WTC11 (cell line): Measurements from ENCODE around the gene PTPN1. TPM values are rescaled to one million over a fixed set of nuclear protein-coding genes. Genes with fewer than 3 reads are reported as not detected.

Experiments
- ATAC-seq: fragments of 200-7000 bp; cut with Tn5 transposase; 2 replicates; pipeline ENCODE4 v1.10.0; 2021; ENCODE audit warnings: mild to moderate bottlenecking, moderate library complexity
- CTCF ChIA-PET: fragments of 300-600 bp; sonication (Branson Sonifier 250); formaldehyde crosslinking; loops from one replicate; lab custom pipeline; 2021; ENCODE audit warnings: antibody characterized with exemption; lab: Charles Lee
- POLR2A ChIA-PET: fragments of 350-600 bp; sonication (Branson Sonifier 250); formaldehyde crosslinking; loops from one replicate; lab custom pipeline; 2021; ENCODE audit warnings: antibody characterized with exemption; lab: Charles Lee
- DNase-seq: peaks from one replicate; pipeline ENCODE4 v3.0.0; 2021; ENCODE audit warnings: low spot score
- H3K27ac Mint-ChIP-seq: 2 replicates; pipeline ENCODE4 v1.8.0; 2021; ENCODE audit warnings: mixed read lengths
- H3K27me3 Mint-ChIP-seq: 2 replicates; pipeline ENCODE4 v1.8.0; 2021; ENCODE audit warnings: low read depth, mild to moderate bottlenecking, moderate library complexity, mixed read lengths
- H3K36me3 Mint-ChIP-seq: 2 replicates; pipeline ENCODE4 v1.8.0; 2021; ENCODE audit warnings: mixed read lengths
- H3K4me1 Mint-ChIP-seq: 2 replicates; pipeline ENCODE4 v1.8.0; 2022; ENCODE audit warnings: mixed read lengths
- H3K4me3 Mint-ChIP-seq: 2 replicates; pipeline ENCODE4 v1.8.0; 2021; ENCODE audit warnings: mild to moderate bottlenecking, moderate library complexity, mixed read lengths
- H3K9me3 Mint-ChIP-seq: 2 replicates; pipeline ENCODE4 v1.8.0; 2021; ENCODE audit warnings: mixed read lengths
- CTCF ChIP-seq: fragments of 200-600 bp; IDR thresholded peaks from 2 replicates; pipeline ENCODE4 v1.8.0; 2022; ENCODE audit warnings: antibody characterized with exemption
- E2F5 ChIP-seq: sonication (generic); formaldehyde crosslinking; IDR thresholded peaks from 2 replicates; pipeline ENCODE4 v1.8.1; 2022; ENCODE audit warnings: mild to moderate bottlenecking, moderate library complexity, missing genetic modification reagents
- ESRRA ChIP-seq: sonication (generic); formaldehyde crosslinking; IDR thresholded peaks from 2 replicates; pipeline ENCODE4 v1.8.1; 2022; ENCODE audit warnings: mild to moderate bottlenecking, missing genetic modification reagents, borderline replicate concordance
- FOXJ3 ChIP-seq: sonication (generic); formaldehyde crosslinking; IDR thresholded peaks from 2 replicates; pipeline ENCODE4 v1.9.0; 2021; ENCODE audit warnings: missing genetic modification reagents, mild to moderate bottlenecking, borderline replicate concordance
- GRHL2 ChIP-seq: fragments of 250-450 bp; sonication (Bioruptor Pico); IDR thresholded peaks from 2 replicates; pipeline ENCODE4 v1.8.0; 2022; ENCODE audit warnings: mild to moderate bottlenecking, moderate library complexity; ENCODE audit not compliant: insufficient replicate concordance, severe bottlenecking
- HMGA2 ChIP-seq: fragments of 250-450 bp; sonication (Bioruptor Pico); IDR thresholded peaks from 2 replicates; pipeline ENCODE4 v1.4.0; 2021; ENCODE audit warnings: mild to moderate bottlenecking, moderate library complexity
- IRF2 ChIP-seq: sonication (generic); formaldehyde crosslinking; IDR thresholded peaks from 2 replicates; pipeline ENCODE4 v1.8.0; 2022; ENCODE audit warnings: low read depth, missing genetic modification reagents, borderline replicate concordance
- NFE2L1 ChIP-seq: sonication (generic); formaldehyde crosslinking; IDR thresholded peaks from 2 replicates; pipeline ENCODE4 v1.8.1; 2023; ENCODE audit warnings: missing genetic modification reagents
- PRRX2 ChIP-seq: fragments of 250-450 bp; sonication (Bioruptor Pico); IDR thresholded peaks from 2 replicates; pipeline ENCODE4 v1.8.0; 2021; ENCODE audit warnings: mild to moderate bottlenecking
- ZBTB21 ChIP-seq: sonication (generic); formaldehyde crosslinking; IDR thresholded peaks from 2 replicates; pipeline ENCODE4 v1.8.1; 2023; ENCODE audit warnings: mild to moderate bottlenecking, missing genetic modification reagents, borderline replicate concordance
- ZBTB43 ChIP-seq: sonication (generic); formaldehyde crosslinking; IDR thresholded peaks from 2 replicates; pipeline ENCODE4 v1.8.1; 2023; ENCODE audit warnings: mild to moderate bottlenecking, missing genetic modification reagents
- ZNF219 ChIP-seq: sonication (generic); formaldehyde crosslinking; IDR thresholded peaks from 2 replicates; pipeline ENCODE4 v1.8.0; 2023; ENCODE audit warnings: missing genetic modification reagents, mild to moderate bottlenecking, borderline replicate concordance
- ZNF423 ChIP-seq: fragments of 250-450 bp; sonication (Bioruptor Pico); IDR thresholded peaks from 2 replicates; pipeline ENCODE4 v2.1.2; 2022; ENCODE audit warnings: mild to moderate bottlenecking, moderate library complexity
- ZNF671 ChIP-seq: fragments of 250-450 bp; sonication (Bioruptor Pico); IDR thresholded peaks from 2 replicates; pipeline ENCODE4 v1.8.0; 2021; ENCODE audit warnings: mild to moderate bottlenecking
- total RNA-seq: library from RNA; stranded (reverse); gene quantifications from 3 replicates; pipeline ENCODE4 v1.2.3, GENCODE V29; 2021
- TF ChIP-seq, protein P1 (sequence below): sonication (generic); formaldehyde crosslinking; IDR thresholded peaks from 2 replicates; pipeline ENCODE4 v1.8.0; 2022; ENCODE audit warnings: mild to moderate bottlenecking, missing genetic modification reagents
- TF ChIP-seq, protein P2 (sequence below): fragments of 250-450 bp; sonication (Bioruptor Pico); IDR thresholded peaks from 2 replicates; pipeline ENCODE4 v1.8.0; 2021; ENCODE audit warnings: mild to moderate bottlenecking
- TF ChIP-seq, protein P3 (sequence below): sonication (generic); formaldehyde crosslinking; IDR thresholded peaks from 2 replicates; pipeline ENCODE4 v1.8.1; 2022; ENCODE audit warnings: low read depth, mild to moderate bottlenecking, moderate library complexity, missing genetic modification reagents, borderline replicate concordance
- TF ChIP-seq, protein P4 (sequence below): fragments of 250-450 bp; sonication (Bioruptor Pico); IDR thresholded peaks from 2 replicates; pipeline ENCODE4 v1.9.0; 2021; ENCODE audit warnings: mild to moderate bottlenecking

PTPN1 gene
- total RNA-seq, 1 experiment from 2014 or later = 29.4 TPM

- TF ChIP-seq ZBTB43 (CRISPR knock-in tag) = no peak
- TF ChIP-seq GRHL2 = no peak
- TF ChIP-seq FOXJ3 (CRISPR knock-in tag) = no peak
- TF ChIP-seq, protein P1, sequence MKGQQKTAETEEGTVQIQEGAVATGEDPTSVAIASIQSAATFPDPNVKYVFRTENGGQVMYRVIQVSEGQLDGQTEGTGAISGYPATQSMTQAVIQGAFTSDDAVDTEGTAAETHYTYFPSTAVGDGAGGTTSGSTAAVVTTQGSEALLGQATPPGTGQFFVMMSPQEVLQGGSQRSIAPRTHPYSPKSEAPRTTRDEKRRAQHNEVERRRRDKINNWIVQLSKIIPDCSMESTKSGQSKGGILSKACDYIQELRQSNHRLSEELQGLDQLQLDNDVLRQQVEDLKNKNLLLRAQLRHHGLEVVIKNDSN (CRISPR knock-in tag) = no peak
Measured at GRCh38 chr20:50569864-50570836, 60.0 kb downstream of the PTPN1 start (continued).

- no peak for ATAC-seq
- POLR2A ChIA-PET = no interaction called here
- no peaks in the 10 kb centered on the region; the same call in 1 of the 2 replicates for H3K4me1 Mint-ChIP-seq
- peaks cover 18% of the 10 kb centered on the region for H3K36me3 Mint-ChIP-seq
- TF ChIP-seq CTCF (no peak), NFE2L1 (no peak), IRF2 (CRISPR knock-in tag) (no peak)
- TF ChIP-seq, protein P2, sequence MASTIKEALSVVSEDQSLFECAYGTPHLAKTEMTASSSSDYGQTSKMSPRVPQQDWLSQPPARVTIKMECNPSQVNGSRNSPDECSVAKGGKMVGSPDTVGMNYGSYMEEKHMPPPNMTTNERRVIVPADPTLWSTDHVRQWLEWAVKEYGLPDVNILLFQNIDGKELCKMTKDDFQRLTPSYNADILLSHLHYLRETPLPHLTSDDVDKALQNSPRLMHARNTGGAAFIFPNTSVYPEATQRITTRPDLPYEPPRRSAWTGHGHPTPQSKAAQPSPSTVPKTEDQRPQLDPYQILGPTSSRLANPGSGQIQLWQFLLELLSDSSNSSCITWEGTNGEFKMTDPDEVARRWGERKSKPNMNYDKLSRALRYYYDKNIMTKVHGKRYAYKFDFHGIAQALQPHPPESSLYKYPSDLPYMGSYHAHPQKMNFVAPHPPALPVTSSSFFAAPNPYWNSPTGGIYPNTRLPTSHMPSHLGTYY (CRISPR knock-in tag) = no peak
- TF ChIP-seq, all 79 proteins: peak for 0
- Mint-ChIP-seq H3K9me3 (no peaks in the 10 kb centered on the region), H3K4me3 (no peak overlapping the region), H3K27ac (peak overlapping the region; percentile 41; the same call in 1 of the 2 replicates), H3K27me3 (no peaks in the 10 kb centered on the region)
- CTCF ChIA-PET = interaction anchor here (1.4 kb wide), 2 partner anchors 17 to 58 kb away, joined by 4 to 6 read pairs; no protein-coding TSS in a partner anchor
- no peak for DNase-seq
Measured at GRCh38 chr20:50571466-50571865, 61.3 kb downstream of the PTPN1 start.

DNA sequence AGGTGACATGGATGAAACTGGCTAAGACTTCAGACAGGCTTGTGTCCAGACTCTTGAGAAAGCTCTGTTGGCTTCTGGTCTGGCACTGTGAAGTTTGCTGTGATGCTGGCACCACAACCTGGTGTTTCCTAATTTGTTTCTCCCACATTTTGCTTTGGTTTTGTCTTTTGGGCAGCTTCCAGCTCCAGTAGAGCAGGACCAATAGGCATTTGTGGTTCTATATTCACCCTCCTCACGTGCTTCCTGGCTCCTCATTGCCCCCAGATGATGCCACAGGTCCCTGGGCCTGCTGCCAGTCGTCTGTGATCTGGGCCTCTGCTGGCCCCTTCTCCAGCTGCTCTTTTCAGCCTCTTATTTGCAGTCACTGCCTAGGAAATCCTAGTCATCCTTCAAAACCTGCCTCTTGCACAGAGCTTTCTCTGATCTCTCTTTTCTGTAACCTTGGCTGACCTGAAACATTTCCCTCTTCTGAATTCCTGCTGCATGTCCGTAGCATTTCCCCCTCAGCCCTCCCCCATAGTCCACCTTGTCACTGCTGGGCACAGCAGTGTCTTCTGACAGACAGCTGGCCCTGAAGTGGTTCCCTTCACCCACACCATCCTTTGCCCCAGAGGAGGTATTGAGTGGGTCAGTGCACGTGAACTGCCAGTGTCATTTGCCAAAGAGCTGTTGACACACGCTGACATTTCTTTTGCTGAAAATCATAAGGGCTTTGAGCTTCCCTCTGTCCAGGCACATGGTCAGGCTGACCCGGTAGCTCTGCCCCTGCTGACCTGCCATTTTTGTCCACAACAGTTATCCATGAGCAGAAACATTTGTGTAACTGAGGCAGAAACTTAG lies 63.0 kb downstream of the PTPN1 start:
- Mint-ChIP-seq H3K27me3 (no peaks in the 10 kb centered on the region), H3K4me3 (no peak overlapping the region), H3K4me1 (no peaks in the 10 kb centered on the region; the same call in 1 of the 2 replicates), H3K27ac (no peak overlapping the region)
- CTCF ChIA-PET = interaction anchor here (1.1 to 1.5 kb wide), 2 partner anchors 15 to 67 kb away, joined by 3 to 6 read pairs; no protein-coding TSS in a partner anchor
- no peak for DNase-seq
- POLR2A ChIA-PET = no interaction called here
- TF ChIP-seq PRRX2 (CRISPR knock-in tag) (no peak), E2F5 (CRISPR knock-in tag) (no peak), ZBTB21 (CRISPR knock-in tag) (no peak), ESRRA (CRISPR knock-in tag) (no peak), HMGA2 (CRISPR knock-in tag) (no peak), ZNF219 (CRISPR knock-in tag) (no peak), ZNF671 (CRISPR knock-in tag) (no peak), ZNF423 (CRISPR knock-in tag) (no peak)
- TF ChIP-seq, protein P3, sequence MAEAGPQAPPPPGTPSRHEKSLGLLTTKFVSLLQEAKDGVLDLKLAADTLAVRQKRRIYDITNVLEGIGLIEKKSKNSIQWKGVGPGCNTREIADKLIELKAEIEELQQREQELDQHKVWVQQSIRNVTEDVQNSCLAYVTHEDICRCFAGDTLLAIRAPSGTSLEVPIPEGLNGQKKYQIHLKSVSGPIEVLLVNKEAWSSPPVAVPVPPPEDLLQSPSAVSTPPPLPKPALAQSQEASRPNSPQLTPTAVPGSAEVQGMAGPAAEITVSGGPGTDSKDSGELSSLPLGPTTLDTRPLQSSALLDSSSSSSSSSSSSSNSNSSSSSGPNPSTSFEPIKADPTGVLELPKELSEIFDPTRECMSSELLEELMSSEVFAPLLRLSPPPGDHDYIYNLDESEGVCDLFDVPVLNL (CRISPR knock-in tag) = no peak
- TF ChIP-seq, protein P2 (CRISPR knock-in tag) = no peak
- TF ChIP-seq, protein P4, sequence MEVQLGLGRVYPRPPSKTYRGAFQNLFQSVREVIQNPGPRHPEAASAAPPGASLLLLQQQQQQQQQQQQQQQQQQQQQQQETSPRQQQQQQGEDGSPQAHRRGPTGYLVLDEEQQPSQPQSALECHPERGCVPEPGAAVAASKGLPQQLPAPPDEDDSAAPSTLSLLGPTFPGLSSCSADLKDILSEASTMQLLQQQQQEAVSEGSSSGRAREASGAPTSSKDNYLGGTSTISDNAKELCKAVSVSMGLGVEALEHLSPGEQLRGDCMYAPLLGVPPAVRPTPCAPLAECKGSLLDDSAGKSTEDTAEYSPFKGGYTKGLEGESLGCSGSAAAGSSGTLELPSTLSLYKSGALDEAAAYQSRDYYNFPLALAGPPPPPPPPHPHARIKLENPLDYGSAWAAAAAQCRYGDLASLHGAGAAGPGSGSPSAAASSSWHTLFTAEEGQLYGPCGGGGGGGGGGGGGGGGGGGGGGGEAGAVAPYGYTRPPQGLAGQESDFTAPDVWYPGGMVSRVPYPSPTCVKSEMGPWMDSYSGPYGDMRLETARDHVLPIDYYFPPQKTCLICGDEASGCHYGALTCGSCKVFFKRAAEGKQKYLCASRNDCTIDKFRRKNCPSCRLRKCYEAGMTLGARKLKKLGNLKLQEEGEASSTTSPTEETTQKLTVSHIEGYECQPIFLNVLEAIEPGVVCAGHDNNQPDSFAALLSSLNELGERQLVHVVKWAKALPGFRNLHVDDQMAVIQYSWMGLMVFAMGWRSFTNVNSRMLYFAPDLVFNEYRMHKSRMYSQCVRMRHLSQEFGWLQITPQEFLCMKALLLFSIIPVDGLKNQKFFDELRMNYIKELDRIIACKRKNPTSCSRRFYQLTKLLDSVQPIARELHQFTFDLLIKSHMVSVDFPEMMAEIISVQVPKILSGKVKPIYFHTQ (CRISPR knock-in tag) = no peak
- TF ChIP-seq, all 79 proteins: peak for 0
- ATAC-seq = no peak
- Mint-ChIP-seq H3K9me3 (no peaks in the 10 kb centered on the region), H3K36me3 (peaks cover 25% of the 10 kb centered on the region)
